Measurements from ENCODE around the gene PRR3. TPM values are rescaled to one million over a fixed set of nuclear protein-coding genes. Genes with fewer than 3 reads are reported as not detected.
"Not testable (repeated sequence)": the region's sequence is repeated elsewhere in the genome, so short reads cannot be mapped to it uniquely, and the experiment has no call there.

PRR3 gene
- polyA plus RNA-seq, 4 donors = 26.7 to 41.2 (median 34.1) TPM

- no peak for DNase-seq (ENCODE audit: low read depth in 4 of 4, low spot score in 2 of 4)
Observed at GRCh38 chr6:30570263-30570662, 13.2 kb downstream of the PRR3 start.

DNA sequence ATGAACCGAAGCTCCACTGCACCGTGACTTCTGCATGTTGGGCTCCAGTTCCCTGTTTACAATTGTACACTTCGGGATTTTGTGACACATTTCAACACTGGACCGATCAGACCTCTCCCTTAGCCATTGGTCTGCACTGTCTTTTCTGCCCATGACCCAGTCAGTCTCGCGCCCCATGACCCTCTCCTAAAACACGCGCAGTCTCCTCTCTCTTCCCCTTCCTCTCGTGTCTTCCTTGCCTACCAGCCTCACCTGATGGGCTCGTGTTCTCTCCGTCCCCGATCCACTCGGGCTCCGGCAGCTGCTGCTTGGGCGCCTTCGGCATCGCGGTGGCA lies 13.6 kb downstream of the PRR3 start:
- DNase-seq (ENCODE audit: low read depth in 4 of 4, low spot score in 2 of 4) = no peak

DNA sequence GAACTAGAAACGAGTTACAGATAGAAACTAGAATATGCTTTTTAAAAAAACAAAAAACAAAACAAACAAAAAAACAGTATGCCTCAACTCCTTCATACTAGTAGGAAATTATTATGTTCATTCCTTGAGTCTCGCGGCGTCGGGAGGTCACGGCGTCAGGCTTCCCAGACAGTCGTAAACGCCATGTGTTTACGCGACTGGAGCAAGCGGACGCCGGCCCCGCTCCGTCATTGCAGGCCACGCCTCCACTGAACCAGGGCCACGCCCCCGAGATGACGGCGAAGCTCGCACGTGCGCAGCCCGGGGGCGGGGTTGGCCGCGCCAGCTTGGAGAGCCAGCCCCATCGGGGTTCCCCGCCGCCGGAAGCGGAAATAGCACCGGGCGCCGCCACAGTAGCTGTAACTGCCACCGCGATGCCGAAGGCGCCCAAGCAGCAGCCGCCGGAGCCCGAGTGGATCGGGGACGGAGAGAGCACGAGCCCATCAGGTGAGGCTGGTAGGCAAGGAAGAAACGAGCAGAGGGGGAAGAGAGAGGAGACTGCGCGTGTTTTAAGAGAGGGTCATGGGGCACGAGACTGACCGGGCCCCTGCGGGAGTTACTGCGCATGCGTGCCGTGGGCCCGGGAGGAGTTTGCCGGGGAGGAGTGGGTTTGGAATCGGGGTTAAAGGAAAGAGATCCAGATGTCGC lies 14.1 kb downstream of the PRR3 start, which contains the start of gene ABCF1:
Gene ABCF1, plus strand, starts transcription at position 368 of the 687 bp plus-strand sequence. Its CDS starts 46 bp downstream, at position 414.
- peak; percentile 96 to 97 (median 96) for DNase-seq (ENCODE audit: low read depth in 4 of 4, low spot score in 2 of 4)

DNA sequence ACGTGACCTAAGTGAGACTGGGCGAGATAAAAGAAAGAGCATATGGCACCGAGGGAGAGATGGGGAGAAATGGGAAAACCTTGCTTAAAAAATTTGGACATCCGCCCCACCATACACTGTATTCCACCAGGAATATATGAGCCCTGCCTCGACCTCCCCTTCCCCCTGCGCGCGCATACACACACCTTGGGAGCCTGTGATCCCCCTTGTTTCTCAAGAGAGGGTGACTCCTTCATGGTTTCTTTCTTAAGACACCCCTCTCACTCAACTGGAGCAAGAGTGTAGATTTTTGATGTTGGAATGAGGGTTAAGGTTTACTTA lies 14.6 kb downstream of the PRR3 start:
- DNase-seq (ENCODE audit: low read depth in 4 of 4, low spot score in 2 of 4) = no peak

- DNase-seq (ENCODE audit: low read depth in 4 of 4, low spot score in 2 of 4) = no peak
Observed at GRCh38 chr6:30572148-30572547, 15.1 kb downstream of the PRR3 start.

DNA sequence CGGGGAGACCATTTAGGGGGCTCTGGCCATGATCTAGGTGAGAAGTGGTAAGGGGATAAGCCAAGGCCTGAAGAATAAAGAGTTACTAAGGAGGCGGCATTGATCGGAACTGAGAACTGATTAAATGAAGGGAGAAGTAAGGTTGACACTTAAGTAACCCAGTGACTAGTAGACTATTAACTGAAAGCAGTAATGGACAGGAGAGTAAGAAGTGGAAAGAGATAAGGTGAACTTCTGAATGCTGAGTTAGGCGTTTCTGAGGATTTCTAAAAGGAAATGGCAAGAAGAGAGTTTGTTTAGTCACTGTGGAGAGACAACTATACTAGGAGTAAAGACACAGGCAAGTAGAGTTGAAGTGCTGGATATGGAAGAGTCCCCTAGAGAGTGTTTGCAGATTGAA lies 16.0 kb downstream of the PRR3 start:
- no peak for DNase-seq (ENCODE audit: low read depth in 4 of 4, low spot score in 2 of 4)

- no peak for DNase-seq (ENCODE audit: low read depth in 4 of 4, low spot score in 2 of 4)
Observed at GRCh38 chr6:30578051-30578450, 21.0 kb downstream of the PRR3 start.

- no peak for DNase-seq (ENCODE audit: low read depth in 4 of 4, low spot score in 2 of 4)
Observed at GRCh38 chr6:30583921-30584320, 26.8 kb downstream of the PRR3 start.

- DNase-seq (ENCODE audit: low read depth in 4 of 4, low spot score in 2 of 4) = no peak
Observed at GRCh38 chr6:30589754-30590358, 32.8 kb downstream of the PRR3 start.

GRCh38 chr6:30590509-30590908 lies 33.4 kb downstream of the PRR3 start:
- DNase-seq (ENCODE audit: low read depth in 4 of 4, low spot score in 2 of 4) = no peak

DNA sequence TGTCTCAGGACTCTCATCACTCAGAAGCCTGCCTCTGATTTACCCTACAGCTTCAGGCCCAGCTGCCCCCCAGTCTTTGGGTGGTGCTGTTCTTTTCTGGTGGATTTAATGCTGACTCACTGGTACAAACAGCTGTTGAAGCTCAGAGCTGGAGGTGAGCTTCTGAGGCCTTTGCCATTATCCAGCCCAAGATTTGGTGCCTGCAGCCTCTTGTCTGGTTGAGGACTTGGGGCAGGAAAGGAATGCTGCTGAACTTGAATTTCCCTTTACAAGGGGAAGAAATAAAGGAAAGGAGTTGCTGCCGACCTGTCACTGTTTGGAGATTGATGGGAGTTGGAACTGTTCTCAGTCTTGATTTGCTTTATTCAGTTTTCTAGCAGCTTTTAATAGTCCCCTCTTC lies 33.9 kb downstream of the PRR3 start:
- DNase-seq (ENCODE audit: low read depth in 4 of 4, low spot score in 2 of 4) = no peak

GRCh38 chr6:30592287-30592686 lies 35.2 kb downstream of the PRR3 start:
- no peak for DNase-seq (ENCODE audit: low read depth in 4 of 4, low spot score in 2 of 4)

DNA sequence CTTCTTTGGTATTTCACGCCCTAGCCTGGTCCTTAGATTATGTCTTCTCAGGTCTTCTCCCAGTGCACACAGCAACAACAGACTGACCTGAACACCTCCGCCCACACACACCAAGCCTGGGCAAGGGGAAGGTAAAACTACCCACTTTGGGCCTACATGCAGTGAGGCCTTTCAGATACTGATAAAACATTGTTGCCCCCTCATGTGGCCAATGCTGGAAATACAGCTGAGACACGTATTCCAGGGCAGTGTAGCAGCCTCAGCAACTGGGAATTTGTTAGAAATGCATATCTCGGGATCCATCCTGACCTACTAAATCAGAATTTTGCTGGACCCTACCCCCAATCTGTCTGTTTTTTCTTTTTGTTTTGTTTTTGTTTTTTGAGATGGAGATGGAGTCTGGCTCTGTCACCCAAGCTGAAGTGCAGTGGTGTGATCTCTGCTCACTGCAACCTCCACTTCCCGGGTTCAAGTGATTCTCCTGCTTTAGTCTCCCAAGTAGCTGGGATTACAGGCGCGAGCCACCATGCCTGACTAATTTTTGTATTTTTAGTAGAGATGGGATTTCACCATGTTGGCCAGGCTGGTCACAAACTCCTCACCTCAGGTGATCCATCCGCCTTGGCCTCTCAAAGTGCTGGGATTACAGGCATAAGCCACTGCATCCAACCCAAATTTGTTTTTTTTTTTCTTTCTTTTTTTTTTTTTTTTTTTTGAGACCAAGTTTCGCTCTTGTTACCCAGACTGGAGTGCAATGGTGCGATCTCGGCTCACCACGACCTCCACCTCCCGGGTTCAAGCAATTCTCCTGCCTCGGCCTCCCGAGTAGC lies 40.4 kb downstream of the PRR3 start:
- not testable (repeated sequence) for DNase-seq (ENCODE audit: low read depth in 4 of 4, low spot score in 2 of 4)

GRCh38 chr6:30598912-30599624 lies 42.0 kb downstream of the PRR3 start:
- DNase-seq (ENCODE audit: low read depth in 4 of 4, low spot score in 2 of 4) = no peak

DNA sequence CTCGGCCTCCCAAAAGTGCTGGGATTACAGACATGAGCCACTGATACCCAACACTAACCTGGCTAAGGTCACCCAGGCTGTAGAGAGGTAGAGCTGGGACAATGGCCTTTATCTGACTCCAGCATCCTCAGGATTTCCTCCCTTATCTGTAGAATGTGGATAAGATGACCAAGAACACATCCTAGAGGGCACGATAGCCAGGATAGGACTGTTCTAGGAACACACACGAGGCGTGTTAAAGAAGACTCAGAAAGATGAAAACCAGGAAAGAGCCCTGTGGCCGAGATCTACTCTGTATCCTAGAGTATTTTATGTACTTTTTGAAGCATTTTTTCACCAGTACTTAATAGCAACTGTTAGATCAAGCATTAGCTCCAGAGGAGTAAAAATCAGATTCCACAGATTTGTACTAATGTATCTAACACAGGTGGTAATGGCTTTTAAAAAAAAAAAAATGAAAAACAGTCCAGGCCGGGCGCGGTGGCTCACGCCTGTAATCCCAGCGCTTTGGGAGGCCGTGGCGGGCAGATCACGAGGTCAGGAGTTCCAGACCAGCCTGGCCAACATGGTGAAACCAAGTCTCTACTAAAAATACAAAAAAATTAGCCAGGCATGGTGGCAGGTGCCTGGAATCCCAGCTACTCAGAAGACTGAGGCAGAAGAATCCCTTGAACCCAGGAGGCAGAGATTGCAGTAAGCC lies 42.7 kb downstream of the PRR3 start:
- DNase-seq (ENCODE audit: low read depth in 4 of 4, low spot score in 2 of 4) = no peak

GRCh38 chr6:30600451-30600961 lies 43.4 kb downstream of the PRR3 start:
- DNase-seq (ENCODE audit: low read depth in 4 of 4, low spot score in 2 of 4) = no peak

DNA sequence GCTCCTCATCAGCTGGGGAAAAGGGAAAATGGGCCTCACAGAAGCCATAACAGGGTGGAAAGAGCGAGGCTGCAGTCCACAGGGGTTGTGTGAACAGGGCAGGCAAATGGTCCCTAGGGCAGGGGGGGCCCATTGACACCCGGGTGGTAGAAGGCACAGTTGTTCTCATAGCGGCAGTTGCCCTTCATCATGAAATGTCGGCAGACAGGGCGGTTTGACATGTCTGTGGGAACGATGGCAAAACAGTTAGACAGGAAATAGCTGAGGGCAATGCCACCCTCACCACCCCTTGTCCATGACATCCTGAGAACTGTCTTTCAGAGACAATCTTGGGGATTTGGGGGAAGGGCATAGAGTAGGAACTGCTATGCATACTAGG lies 44.3 kb downstream of the PRR3 start:
- no peak for DNase-seq (ENCODE audit: low read depth in 4 of 4, low spot score in 2 of 4)

- no peak for DNase-seq (ENCODE audit: low read depth in 4 of 4, low spot score in 2 of 4)
Observed at GRCh38 chr6:30601815-30602641, 44.9 kb downstream of the PRR3 start.

GRCh38 chr6:30603961-30604360 lies 46.9 kb downstream of the PRR3 start:
- DNase-seq (ENCODE audit: low read depth in 4 of 4, low spot score in 2 of 4) = no peak

- no peak for DNase-seq (ENCODE audit: low read depth in 4 of 4, low spot score in 2 of 4)
Observed at GRCh38 chr6:30610065-30610464, 53.0 kb downstream of the PRR3 start.

Measured in left renal cortex interstitium (tissue), 4 donors.